Measurements from ENCODE around the gene SARM1. TPM values are rescaled to one million over a fixed set of nuclear protein-coding genes. Genes with fewer than 3 reads are reported as not detected.

The SARM1 gene
- polyA plus RNA-seq, 1 of the 3 experiments (the other 2 are of a cell fraction) = 17.4 TPM

DNA sequence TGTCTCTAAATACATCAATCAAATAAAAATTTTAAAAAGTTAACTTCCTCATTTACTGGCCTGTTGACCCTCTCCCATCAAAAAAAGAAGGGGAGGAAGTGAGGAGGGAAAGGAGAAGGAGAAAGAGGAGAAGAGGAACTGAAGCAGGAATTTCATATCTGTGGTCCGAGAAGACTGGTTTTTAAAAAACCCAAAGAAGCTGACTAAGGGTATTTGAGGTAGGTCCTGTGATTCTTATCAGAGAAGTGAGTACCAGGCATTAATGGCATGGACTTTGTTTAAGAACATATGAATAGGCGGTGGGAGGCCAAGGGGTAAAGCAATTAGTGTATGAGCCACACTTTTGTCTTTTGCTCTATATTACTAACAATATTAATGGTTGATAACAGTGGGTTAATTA lies 32.5 kb downstream of the SARM1 start (continued):
- TF ChIP-seq REST (IDR thresholded peaks at IDR 0.05; ENCODE audit: low read depth, low read length) (no peak), EP300 (IDR thresholded peaks at IDR 0.05; ENCODE audit: borderline replicate concordance in 1 of 2, low read depth in 1 of 2, low read length in 1 of 2) (no peak), CHD2 (IDR thresholded peaks at IDR 0.05; ENCODE audit: low read length, partially characterized antibody) (no peak), GATA2 (CRISPR knock-in tag; IDR thresholded peaks at IDR 0.05) (no peak)

- Histone ChIP-seq H3K27ac (ENCODE audit: low read depth in 2 of 2, low read length in 1 of 2) (peak overlapping the region in 1 of 2 experiments; percentile 56; a peak in 2 of 4 replicates), H3K36me3 (replicated peaks in 1 of 2; ENCODE audit: control insufficient read depth in 1 of 2, insufficient read depth in 2 of 2, low read length in 1 of 2) (peaks cover 0 to 29% of the 10 kb centered on the region in 2 experiments), H2AFZ (ENCODE audit: low read depth) (no peak overlapping the region), H3K27me3 (ENCODE audit: insufficient read depth) (no peaks in the 10 kb centered on the region), H3K4me3 (ENCODE audit: low read depth in 2 of 2, low read length in 1 of 2) (peak overlapping the region in 1 of 2 experiments; percentile 60; a peak in 1 of 4 replicates), H3K4me1 (ENCODE audit: control insufficient read depth in 1 of 2, insufficient read depth in 2 of 2, low read depth in 1 of 2, low read length in 1 of 2) (peaks cover 10 to 16% of the 10 kb centered on the region in 2 experiments; a peak in 2 of 4 replicates), H3K9me2 (no peaks in the 10 kb centered on the region), H3K79me2 (ENCODE audit: insufficient read depth) (no peaks in the 10 kb centered on the region), H3F3A (replicated peaks; ENCODE audit: insufficient read depth) (peaks cover 3% of the 10 kb centered on the region), H3K4me2 (peak overlapping the region; percentile 99), H3K9ac (no peak overlapping the region), H4K20me1 (ENCODE audit: insufficient read depth) (no peaks in the 10 kb centered on the region), H3K9me3 (no peaks in the 10 kb centered on the region)
- TF ChIP-seq POLR2AphosphoS5 (IDR thresholded peaks at IDR 0.05; ENCODE audit: low read depth, low read length) (no peak), TCF12 (IDR thresholded peaks at IDR 0.05) (no peak), YY1 (IDR thresholded peaks at IDR 0.05; ENCODE audit: low read depth) (no peak), SIN3A (IDR thresholded peaks at IDR 0.05; ENCODE audit: borderline replicate concordance, low read depth, low read length) (no peak), RXRA (IDR thresholded peaks at IDR 0.05; ENCODE audit: borderline replicate concordance, low read depth) (no peak), TAF1 (IDR thresholded peaks at IDR 0.05; ENCODE audit: borderline replicate concordance, low read depth, low read length) (no peak), ZBTB33 (IDR thresholded peaks at IDR 0.05; ENCODE audit: borderline replicate concordance, low read depth) (no peak), FOSL2 (IDR thresholded peaks at IDR 0.05; ENCODE audit: borderline replicate concordance, low read depth) (no peak), EP300 (IDR thresholded peaks at IDR 0.05; ENCODE audit: borderline replicate concordance in 1 of 2, low read depth in 1 of 2, low read length in 1 of 2) (no peak), RCOR1 (IDR thresholded peaks at IDR 0.05; ENCODE audit: low read length) (no peak), NFIC (IDR thresholded peaks at IDR 0.05; ENCODE audit: borderline replicate concordance) (no peak), ELF1 (IDR thresholded peaks at IDR 0.05) (no peak), RAD21 (IDR thresholded peaks at IDR 0.05; ENCODE audit: low read length) (no peak)
- TF ChIP-seq, protein P1, sequence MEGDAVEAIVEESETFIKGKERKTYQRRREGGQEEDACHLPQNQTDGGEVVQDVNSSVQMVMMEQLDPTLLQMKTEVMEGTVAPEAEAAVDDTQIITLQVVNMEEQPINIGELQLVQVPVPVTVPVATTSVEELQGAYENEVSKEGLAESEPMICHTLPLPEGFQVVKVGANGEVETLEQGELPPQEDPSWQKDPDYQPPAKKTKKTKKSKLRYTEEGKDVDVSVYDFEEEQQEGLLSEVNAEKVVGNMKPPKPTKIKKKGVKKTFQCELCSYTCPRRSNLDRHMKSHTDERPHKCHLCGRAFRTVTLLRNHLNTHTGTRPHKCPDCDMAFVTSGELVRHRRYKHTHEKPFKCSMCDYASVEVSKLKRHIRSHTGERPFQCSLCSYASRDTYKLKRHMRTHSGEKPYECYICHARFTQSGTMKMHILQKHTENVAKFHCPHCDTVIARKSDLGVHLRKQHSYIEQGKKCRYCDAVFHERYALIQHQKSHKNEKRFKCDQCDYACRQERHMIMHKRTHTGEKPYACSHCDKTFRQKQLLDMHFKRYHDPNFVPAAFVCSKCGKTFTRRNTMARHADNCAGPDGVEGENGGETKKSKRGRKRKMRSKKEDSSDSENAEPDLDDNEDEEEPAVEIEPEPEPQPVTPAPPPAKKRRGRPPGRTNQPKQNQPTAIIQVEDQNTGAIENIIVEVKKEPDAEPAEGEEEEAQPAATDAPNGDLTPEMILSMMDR (IDR thresholded peaks at IDR 0.05) = no peak
- TF ChIP-seq, protein P2, sequence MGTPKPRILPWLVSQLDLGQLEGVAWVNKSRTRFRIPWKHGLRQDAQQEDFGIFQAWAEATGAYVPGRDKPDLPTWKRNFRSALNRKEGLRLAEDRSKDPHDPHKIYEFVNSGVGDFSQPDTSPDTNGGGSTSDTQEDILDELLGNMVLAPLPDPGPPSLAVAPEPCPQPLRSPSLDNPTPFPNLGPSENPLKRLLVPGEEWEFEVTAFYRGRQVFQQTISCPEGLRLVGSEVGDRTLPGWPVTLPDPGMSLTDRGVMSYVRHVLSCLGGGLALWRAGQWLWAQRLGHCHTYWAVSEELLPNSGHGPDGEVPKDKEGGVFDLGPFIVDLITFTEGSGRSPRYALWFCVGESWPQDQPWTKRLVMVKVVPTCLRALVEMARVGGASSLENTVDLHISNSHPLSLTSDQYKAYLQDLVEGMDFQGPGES (IDR thresholded peaks at IDR 0.05; ENCODE audit: low read depth, low read length) = no peak
- no peak for DNase-seq
- ChIA-PET CTCF (interaction anchor here (0.6 to 2.1 kb wide), 4 partner anchors 12 to 86 kb away, joined by 4 to 6 read pairs (median 5); no protein-coding TSS in a partner anchor), POLR2A (interaction anchor here (1.1 to 2.4 kb wide), 2 partner anchors 18 to 24 kb away, joined by 3 to 11 read pairs; no protein-coding TSS in a partner anchor)
- 76% methylated on average over 2 of the region's 5 CpGs for WGBS (ENCODE audit: low lambda C conversion rate)
These were observed 32.9 kb downstream of the SARM1 start for GRCh38 chr17:28404461-28404811.
